Cortex of kidney (tissue), 1 donor: ENCODE results near the gene WIPF1.

Experiments used
- DNase-seq: peaks from one replicate; lab custom pipeline; 2025; lab: John Stamatoyannopoulos, UW

The WIPF1 gene

GRCh38 chr2:174595116-174595809 is 2.3 kb downstream of the WIPF1 start:
- no peak for DNase-seq

DNA sequence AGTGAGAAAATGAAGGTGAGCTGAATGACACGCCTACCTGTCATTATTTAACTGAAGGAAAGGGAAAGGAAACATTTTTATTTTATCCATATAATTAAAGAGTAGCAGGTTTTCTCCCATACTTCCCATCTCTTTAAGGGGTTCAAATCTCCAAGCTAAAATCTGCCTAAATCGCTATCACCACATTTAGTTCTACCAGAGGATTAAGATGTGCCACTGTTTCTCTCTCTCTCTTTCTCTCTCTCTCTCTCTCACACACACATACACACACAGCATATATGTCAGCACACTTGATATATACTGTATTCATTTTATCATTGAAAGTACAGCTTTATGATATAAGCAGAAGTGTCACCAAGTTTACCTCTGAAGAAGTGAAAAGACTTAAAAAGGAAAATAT is 3.1 kb downstream of the WIPF1 start:
- DNase-seq = no peak

DNA sequence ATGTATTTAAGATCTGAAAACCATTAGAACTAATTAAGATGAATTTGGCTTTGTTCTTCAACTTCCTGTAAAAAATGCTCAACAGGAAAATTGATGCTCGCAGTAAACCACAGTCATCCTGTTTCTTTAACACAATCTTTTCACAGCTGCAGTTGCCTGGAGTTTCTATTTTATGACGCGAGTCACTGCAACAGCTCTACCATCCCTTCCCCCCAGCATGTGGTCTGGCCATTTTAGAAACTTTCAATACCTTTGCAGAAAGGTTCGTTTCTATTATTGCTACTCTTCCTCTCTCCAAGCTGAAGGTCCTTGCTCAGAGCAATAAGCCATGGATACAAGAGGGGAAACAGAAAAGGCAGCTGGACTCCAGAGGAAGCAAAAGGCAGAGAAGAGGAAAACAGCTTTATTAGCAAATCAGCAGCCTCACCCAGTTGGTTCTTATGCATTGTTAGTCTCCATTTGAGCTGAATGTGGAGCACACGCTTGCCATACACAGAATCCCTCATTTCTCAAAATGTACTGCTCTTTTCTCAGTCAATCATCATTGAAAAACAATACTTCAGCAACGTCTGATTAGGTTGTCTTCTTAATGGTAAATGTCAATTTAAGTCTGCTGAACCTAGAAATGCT is 3.9 kb downstream of the WIPF1 start:
- DNase-seq = no peak

DNA sequence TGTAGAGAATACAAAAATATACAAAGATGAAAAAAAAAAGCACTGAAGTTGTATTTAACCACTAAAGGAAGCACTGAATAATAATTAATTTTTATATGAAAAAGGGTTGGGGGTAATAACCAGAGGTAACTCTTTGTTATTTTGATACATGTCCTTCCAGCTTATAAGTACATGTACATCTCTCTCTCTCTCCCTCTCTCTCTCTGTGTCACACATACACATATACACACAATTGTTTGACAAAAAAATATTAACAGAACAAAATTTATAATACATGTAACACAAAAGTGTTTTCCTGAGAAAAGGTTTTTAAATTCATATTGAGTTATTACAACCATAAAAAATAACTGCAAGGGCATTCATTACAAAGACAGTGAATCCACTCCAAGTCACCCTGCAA is 4.6 kb downstream of the WIPF1 start:
- DNase-seq = no peak

DNA sequence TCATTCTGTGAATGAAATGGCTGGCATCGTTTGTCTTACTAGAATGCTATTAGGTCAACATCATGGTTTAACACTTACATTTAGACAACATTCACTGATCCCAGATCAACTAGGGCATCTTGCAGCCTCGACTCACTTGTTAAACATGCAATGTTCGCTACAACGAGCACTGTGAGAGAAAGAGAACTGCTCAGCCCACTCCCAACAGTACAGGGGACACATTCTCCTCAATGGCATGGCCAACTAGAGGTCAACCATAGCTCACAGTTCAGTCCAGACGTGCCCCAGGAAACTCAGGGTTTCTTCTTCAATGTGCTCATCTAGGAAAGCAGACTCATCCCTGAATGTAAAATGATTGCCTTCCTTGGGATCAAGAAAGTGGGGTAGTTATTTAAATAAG is 5.9 kb downstream of the WIPF1 start:
- DNase-seq = no peak

DNA sequence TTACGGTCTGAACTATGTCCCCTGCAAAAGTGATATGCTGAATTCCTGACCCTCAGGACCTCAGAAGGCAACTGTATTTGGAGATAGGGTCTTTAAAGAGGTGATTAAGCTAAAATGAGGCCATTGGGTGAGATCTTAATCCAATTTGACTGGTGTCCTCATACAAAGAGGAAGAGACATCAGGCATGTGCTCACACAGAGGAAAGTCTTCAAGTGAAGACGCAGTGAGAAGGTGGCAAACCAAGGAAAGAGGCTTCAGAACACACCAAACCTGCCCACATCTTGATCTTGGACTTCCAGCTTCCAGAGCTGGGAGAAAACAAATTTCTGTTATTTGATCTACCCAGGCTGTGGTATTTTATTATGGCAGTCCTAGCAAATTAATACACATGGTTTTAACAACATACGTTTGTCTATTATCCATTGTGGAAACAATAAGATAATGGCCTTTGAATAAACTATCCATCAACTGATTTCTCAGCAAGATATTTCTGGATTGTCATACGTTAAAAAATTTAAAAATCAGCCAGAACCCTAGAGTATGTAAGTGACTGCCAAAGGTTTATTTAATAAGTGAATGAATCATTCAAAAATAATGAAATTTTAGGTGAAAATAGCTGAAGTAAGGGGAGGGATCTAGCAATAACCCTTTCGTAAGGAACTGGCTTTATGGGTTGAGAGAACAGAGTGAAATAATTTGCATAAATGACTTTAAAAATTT is 6.5 kb downstream of the WIPF1 start:
- no peak for DNase-seq

DNA sequence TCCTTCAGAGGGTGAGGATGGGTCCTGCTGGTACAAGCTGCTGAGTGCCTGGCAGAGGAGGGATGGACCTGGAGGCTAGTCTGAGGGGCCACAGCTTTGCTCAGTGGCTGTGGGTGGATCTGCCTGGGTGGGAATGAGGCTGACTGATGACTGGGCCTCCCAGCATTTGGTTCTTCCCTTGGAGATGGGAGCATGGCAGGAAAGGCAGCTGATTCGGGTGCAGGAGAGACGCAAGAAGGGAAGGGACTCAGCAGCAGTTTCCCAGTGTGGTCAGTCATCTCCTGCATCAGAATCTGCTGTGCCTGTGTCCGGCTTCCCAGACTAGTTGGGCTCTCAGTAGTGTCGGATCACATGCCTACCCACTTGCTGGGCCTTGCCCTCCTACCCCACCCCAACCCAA is 7.3 kb downstream of the WIPF1 start:
- no peak for DNase-seq

GRCh38 chr2:174589334-174589733 is 8.3 kb downstream of the WIPF1 start:
- DNase-seq = no peak

GRCh38 chr2:174588463-174588862 is 9.1 kb downstream of the WIPF1 start:
- no peak for DNase-seq

DNA sequence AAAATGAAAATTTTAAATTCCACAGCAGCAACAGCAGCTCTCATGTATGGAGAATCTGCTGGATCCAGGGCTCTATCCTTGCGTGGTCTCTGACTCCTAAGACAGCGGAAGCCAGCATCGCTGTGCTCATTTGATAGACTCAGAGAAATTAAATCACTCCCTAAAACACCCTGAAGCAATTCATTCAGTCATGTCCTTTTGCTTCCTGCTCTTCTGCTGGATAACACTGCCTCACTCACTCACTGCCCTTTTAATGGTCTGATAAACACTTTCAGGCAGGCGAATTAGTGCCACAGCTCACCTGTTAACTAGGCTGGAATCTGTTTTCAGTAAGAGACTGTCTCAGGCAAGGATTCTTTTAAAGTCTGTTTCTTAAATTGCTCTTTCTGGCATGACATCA is 10.0 kb downstream of the WIPF1 start:
- no peak for DNase-seq

DNA sequence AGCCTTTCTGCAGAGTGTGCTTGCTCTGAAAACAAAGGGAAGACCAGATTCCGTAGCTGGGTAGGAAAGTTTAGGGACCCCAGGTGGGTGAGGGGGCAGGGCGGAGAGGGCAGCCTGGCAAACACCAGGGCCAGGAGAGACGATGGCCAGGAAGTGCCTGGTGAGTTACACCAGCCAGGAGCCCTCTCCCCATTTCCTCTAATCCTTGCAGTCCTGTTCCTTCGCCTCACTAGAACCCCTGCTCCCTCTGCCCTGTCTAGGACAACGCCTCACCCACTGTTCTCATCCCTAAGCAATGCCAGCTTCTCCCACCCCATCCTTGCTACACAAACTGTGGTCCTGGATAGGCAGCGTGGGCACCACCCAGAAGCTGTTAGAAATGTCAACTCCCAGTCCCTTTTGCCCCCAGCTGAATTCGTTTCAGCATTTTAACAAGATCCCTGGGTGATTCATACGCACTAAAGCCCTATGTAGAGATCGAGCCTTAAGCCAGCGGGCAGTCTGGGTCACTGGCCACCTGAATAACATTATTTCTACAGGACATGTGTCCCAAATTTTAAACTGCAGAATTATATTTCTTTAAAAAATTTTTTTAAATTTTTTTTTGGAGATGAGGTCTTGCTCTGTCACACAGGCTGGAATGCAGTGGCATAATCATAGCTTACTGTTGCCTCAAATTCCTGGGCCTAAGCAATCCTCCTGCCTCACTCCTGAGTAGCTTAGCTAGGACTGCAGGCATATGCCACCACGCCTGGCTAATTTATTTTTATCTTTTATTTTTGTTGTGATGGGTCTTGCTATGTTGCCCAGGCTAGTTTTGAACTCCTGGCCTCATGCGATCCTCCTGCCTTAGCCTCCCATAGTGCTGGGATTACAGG is 10.9 kb downstream of the WIPF1 start:
- no peak for DNase-seq

DNA sequence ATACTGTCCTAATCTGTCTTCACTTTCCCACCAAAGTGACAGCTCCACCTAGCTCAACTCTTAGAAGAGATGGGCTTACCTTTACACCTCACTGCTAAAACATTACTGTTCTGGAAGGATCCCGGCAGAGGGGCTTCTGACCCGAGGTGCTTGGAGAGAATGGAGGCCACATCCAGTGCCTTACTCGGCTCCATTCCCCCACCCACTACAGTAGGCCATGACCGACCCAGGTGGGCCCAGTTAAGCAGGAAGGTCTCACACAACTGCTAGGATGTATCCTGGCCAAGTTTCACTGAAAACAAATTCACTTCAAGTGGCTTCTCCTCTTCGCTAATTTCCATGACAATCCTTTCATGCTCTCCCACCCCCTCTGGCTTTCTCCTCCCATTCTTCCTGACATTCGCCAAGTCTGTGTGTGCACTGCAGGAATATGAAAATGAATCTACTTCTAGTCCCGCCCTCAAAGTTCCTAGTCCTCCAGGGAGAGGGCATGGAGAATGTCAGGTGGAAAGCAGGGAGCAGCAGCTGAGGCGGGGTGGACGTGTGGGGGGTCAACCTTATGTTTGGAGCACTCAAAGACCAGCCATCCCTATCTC is 11.8 kb downstream of the WIPF1 start:
- DNase-seq = no peak

DNA sequence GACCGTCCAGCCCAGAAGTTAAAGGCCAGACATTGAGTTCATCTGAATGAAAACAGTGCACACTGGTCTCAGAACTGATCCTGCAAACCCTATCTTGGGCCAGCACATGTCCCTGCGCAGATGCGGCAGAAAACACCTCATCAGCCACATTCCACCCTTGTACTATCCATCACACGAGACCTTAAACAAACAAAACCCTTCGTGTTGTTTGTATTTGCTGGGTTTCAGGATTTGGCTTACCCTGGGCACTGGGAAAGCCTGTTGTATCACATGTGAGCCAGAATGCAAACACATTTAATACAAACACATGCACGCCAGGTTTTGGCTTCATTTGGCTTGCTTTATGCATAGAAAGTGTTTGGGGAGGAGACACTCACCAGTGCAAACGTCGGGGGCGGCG is 12.5 kb downstream of the WIPF1 start:
- DNase-seq = no peak

DNA sequence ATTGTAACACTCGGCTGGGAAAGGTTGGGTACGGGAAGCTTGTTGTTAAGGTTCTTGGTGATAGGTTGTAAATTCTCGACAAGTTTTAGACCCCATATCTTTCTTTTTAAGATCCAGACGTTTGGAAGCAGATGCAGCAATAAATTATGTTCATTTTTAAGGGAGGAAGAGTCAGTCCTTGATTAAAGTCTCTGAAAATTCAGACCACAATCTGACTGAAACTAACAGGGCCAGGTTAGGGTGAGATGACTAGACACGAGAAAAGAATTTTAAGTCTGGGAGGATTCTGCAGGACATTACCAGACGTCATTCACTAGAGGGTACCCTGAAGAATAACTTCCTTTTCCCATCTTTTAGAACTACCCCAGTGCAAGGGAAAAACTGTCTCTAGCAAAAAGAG is 16.1 kb downstream of the WIPF1 start:
- no peak for DNase-seq

- DNase-seq = no peak
Observed at GRCh38 chr2:174580951-174581350, 16.7 kb downstream of the WIPF1 start.

GRCh38 chr2:174577967-174578589 is 19.5 kb downstream of the WIPF1 start:
- no peak for DNase-seq

DNA sequence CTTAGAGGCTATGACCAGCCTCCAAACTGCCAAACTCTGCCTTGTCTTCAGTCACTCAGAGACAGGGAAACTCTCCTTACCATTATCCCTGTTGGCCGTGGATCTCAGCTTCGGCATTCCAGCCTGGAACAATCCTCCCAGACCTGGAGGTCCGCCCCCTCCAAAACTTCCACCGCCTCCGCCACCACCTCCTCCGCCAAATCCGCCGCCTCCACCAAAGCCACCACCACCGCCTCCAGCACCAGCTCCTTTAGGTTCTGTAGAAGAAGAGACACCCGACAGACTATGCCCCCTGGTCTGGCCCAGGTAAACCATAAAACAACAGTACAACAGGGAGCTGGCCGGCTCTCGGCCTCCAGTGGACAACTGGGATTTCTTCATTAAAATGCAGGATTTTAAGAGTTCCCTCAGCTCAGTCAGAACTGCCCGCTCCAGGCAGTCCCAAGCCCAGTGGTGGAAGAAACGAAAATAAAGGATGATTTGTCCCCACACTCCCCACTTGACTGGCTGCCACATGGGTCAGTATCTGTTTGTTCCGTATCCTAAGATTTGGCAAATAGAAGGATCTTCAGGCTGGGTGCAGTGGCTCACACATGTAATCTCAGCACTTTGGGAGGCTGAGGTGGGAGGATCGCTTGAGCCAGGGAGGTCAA is 22.4 kb downstream of the WIPF1 start:
- no peak for DNase-seq

- no peak for DNase-seq
Observed at GRCh38 chr2:174574657-174575056, 22.9 kb downstream of the WIPF1 start.

DNA sequence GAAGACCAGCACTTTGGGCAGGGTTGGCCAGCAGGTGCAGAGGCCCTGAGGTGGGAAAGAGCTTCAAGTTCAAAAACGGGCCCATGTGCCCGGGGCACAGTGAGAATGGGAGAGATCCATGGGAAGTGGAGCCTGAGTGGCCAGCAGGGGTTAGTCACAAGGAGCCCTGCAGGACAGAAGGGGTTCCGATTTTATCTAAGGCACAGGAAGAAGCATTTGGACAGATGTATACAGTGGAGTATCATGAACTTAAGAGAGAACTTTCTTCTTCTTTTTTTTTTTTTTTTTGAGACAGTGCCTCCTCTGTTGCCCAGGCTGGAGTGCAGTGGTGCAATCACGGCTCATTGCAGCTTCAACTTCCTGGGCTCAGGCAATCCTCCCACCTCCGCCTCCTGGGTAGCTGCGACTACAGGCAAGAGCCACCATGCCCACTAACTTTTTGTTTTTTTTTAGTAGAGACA is 24.0 kb downstream of the WIPF1 start:
- no peak for DNase-seq

- no peak for DNase-seq
Observed at GRCh38 chr2:174572556-174572955, 25.0 kb downstream of the WIPF1 start.
